ACHN (cell line): ENCODE measurements around the gene RHOD.
A peak's percentile ranks its signal among the peaks of the same experiment; 100 is the strongest.

Experiments
- DNase-seq: peaks from one replicate; pipeline ENCODE4 v3.0.0-alpha.2; 2015
- in situ Hi-C: cut with HindIII; loops from 2 replicates; pipeline ENCODE4 v1.10.0; 2017; ENCODE audit warnings: low sequenced_read_pairs, low pct_ligation_motif_present, low pct_unique_long_range_greater_than_20kb

The RHOD gene

GRCh38 chr11:67056267-67057204, at the start of gene RHOD:
TSS of gene RHOD (plus strand) at chr11:67056847. CDS start at chr11:67056903, 56 bp downstream.
- in situ Hi-C loops, result no loop called here
- peak; percentile 47 for DNase-seq

GRCh38 chr11:67007126-67007525, 49.5 kb upstream of the RHOD start:
- no peak for DNase-seq
- in situ Hi-C loops, result no loop called here

- no peak for DNase-seq
- in situ Hi-C loops, result no loop called here
These were observed 46.2 kb upstream of the RHOD start for GRCh38 chr11:67010296-67010905.

GRCh38 chr11:67013511-67014045, 43.1 kb upstream of the RHOD start:
- in situ Hi-C loops, result no loop called here
- DNase-seq, result no peak

- DNase-seq, result no peak
- in situ Hi-C loops, result no loop called here
These were observed 42.3 kb upstream of the RHOD start for GRCh38 chr11:67014343-67014742.

GRCh38 chr11:67015048-67015447, 41.6 kb upstream of the RHOD start:
- no peak for DNase-seq
- in situ Hi-C loops, result no loop called here

GRCh38 chr11:67016550-67016949, 40.1 kb upstream of the RHOD start:
- in situ Hi-C loops, result no loop called here
- DNase-seq, result no peak

GRCh38 chr11:67020949-67021348, 35.7 kb upstream of the RHOD start:
- in situ Hi-C loops, result no loop called here
- DNase-seq, result no peak

- no peak for DNase-seq
- in situ Hi-C loops, result no loop called here
These were observed 34.2 kb upstream of the RHOD start for GRCh38 chr11:67022341-67022933.

GRCh38 chr11:67022961-67023956, 33.4 kb upstream of the RHOD start, which contains the start of gene SYT12:
TSS of gene SYT12 (plus strand) at chr11:67023134. CDS start at chr11:67030145, 7,011 bp downstream.
- DNase-seq, result no peak

GRCh38 chr11:67023957-67024353, 32.7 kb upstream of the RHOD start:
- DNase-seq, result no peak
- in situ Hi-C loops, result no loop called here

More at GRCh38 chr11:67022961-67023956, 33.4 kb upstream of the RHOD start, which contains the start of gene SYT12:
- in situ Hi-C loops, result no loop called here

- in situ Hi-C loops, result no loop called here
- DNase-seq, result no peak
These were observed 32.2 kb upstream of the RHOD start for GRCh38 chr11:67024410-67024809.

- no peak for DNase-seq
- in situ Hi-C loops, result no loop called here
These were observed 31.7 kb upstream of the RHOD start for GRCh38 chr11:67024966-67025365.

GRCh38 chr11:67025750-67026149, 30.9 kb upstream of the RHOD start:
- in situ Hi-C loops, result no loop called here
- no peak for DNase-seq

- in situ Hi-C loops, result no loop called here
These were observed 29.7 kb upstream of the RHOD start for GRCh38 chr11:67026941-67027340.

GRCh38 chr11:67027483-67027930, 29.1 kb upstream of the RHOD start:
- no peak for DNase-seq
- in situ Hi-C loops, result no loop called here

More at GRCh38 chr11:67026941-67027340, 29.7 kb upstream of the RHOD start:
- no peak for DNase-seq

- in situ Hi-C loops, result no loop called here
- no peak for DNase-seq
These were observed 28.6 kb upstream of the RHOD start for GRCh38 chr11:67027943-67028542.
